HL-60 (cell line): ENCODE measurements around the gene RDH8.

ENCODE experiments used
- DNase-seq, 2 experiments: peaks; one replicate each; pipeline ENCODE4 v3.0.0-alpha.2; 2010 to 2020; ENCODE audit warnings: low read depth in 1 of 2, low spot score in 1 of 2
- H3K27ac ChIP-seq: fragments of 250-450 bp; sonication (Bioruptor Pico); replicated peaks from 2 replicates; pipeline ENCODE4 v1.5.1; 2020; ENCODE audit warnings: mild to moderate bottlenecking, moderate library complexity
- H3K27me3 ChIP-seq: fragments of 250-450 bp; sonication (Bioruptor Pico); 2 replicates; pipeline ENCODE4 v1.5.1; 2021; ENCODE audit warnings: mild to moderate bottlenecking, moderate library complexity; ENCODE audit not compliant: insufficient read depth, poor library complexity, severe bottlenecking
- H3K4me3 ChIP-seq: replicated peaks from 2 replicates; pipeline ENCODE4 v1.5.1; 2011; ENCODE audit warnings: mild to moderate bottlenecking, control low read depth, low read length; ENCODE audit not compliant: insufficient read depth
- GABPA ChIP-seq: IDR thresholded peaks from 2 replicates; pipeline ENCODE4 v1.6.1; 2012; ENCODE audit warnings: low read depth
- POLR2AphosphoS5 ChIP-seq: IDR thresholded peaks from 2 replicates; pipeline ENCODE4 v1.6.1; 2012; ENCODE audit warnings: low read depth
- SPI1 ChIP-seq: IDR thresholded peaks from 2 replicates; pipeline ENCODE4 v1.6.1; 2012; ENCODE audit warnings: low read depth, mild to moderate bottlenecking, borderline replicate concordance
- TF ChIP-seq, protein P1 (sequence below): IDR thresholded peaks from 2 replicates; pipeline ENCODE4 v1.6.1; 2012; ENCODE audit warnings: low read depth; ENCODE audit not compliant: insufficient replicate concordance
- TF ChIP-seq, protein P2 (sequence below): IDR thresholded peaks from one replicate; pipeline ENCODE4 v1.5.1; 2011; ENCODE audit warnings: low read length, control low read depth, inconsistent platforms; ENCODE audit not compliant: insufficient read depth

Gene RDH8

DNA sequence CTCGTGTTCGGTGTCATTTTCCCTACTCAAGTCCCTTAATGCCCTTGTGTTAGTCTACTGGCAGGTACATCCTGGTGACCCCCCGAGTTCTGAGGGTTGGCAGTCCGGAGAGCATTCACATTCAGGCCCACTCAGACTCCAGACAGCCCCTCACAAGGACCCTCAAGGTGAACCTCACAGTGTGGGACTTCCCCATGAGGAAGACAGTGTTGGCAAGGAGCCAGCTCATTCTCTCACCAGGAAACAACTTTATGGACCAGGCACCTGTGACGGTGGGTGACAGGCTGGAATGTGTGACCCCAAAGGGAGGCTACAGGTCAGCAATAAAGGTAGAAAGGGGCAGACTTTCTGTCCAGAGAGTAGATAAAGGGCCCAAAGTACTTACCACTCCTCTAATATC, 24.5 kb downstream of the RDH8 start:
- Histone ChIP-seq H3K4me3 (no peak overlapping the region), H3K27ac (no peak overlapping the region), H3K27me3 (no peaks in the 10 kb centered on the region)
- TF ChIP-seq SPI1 (no peak), POLR2AphosphoS5 (no peak), GABPA (no peak)
- TF ChIP-seq, protein P1, sequence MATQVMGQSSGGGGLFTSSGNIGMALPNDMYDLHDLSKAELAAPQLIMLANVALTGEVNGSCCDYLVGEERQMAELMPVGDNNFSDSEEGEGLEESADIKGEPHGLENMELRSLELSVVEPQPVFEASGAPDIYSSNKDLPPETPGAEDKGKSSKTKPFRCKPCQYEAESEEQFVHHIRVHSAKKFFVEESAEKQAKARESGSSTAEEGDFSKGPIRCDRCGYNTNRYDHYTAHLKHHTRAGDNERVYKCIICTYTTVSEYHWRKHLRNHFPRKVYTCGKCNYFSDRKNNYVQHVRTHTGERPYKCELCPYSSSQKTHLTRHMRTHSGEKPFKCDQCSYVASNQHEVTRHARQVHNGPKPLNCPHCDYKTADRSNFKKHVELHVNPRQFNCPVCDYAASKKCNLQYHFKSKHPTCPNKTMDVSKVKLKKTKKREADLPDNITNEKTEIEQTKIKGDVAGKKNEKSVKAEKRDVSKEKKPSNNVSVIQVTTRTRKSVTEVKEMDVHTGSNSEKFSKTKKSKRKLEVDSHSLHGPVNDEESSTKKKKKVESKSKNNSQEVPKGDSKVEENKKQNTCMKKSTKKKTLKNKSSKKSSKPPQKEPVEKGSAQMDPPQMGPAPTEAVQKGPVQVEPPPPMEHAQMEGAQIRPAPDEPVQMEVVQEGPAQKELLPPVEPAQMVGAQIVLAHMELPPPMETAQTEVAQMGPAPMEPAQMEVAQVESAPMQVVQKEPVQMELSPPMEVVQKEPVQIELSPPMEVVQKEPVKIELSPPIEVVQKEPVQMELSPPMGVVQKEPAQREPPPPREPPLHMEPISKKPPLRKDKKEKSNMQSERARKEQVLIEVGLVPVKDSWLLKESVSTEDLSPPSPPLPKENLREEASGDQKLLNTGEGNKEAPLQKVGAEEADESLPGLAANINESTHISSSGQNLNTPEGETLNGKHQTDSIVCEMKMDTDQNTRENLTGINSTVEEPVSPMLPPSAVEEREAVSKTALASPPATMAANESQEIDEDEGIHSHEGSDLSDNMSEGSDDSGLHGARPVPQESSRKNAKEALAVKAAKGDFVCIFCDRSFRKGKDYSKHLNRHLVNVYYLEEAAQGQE: no peak
- TF ChIP-seq, protein P2, sequence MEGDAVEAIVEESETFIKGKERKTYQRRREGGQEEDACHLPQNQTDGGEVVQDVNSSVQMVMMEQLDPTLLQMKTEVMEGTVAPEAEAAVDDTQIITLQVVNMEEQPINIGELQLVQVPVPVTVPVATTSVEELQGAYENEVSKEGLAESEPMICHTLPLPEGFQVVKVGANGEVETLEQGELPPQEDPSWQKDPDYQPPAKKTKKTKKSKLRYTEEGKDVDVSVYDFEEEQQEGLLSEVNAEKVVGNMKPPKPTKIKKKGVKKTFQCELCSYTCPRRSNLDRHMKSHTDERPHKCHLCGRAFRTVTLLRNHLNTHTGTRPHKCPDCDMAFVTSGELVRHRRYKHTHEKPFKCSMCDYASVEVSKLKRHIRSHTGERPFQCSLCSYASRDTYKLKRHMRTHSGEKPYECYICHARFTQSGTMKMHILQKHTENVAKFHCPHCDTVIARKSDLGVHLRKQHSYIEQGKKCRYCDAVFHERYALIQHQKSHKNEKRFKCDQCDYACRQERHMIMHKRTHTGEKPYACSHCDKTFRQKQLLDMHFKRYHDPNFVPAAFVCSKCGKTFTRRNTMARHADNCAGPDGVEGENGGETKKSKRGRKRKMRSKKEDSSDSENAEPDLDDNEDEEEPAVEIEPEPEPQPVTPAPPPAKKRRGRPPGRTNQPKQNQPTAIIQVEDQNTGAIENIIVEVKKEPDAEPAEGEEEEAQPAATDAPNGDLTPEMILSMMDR: no peak
- no peak for DNase-seq

DNA sequence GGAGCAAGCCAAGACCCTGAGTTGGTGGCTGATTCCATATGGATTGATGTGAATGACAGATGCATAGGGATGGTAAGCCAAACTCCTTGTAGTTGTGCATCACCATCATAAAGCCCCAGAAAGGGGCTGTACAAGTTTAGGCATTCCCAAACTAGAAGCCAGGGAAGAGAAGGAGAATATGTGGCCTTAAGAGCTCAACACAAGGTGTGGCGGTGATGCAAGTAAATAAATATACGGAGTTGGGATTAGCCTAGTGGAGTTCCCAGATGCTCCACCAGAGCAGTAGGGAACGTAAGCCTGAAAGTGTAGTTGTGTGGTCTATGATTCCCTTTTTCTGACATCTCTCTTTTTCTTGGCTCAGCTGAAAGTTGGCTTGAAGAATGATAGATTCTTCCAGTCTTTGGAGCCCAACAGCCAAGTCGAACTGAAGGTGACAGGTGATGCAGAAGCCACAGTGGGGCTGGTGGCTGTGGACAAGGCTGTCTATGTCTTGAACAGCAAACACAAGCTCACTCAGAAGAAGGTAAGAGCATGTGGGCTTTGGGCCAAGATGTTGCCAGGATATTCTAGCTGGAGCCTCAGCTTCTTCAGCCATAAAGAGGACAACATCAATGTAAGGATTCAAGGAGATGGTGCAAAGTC, 30.1 kb downstream of the RDH8 start:
- DNase-seq: no peak
- TF ChIP-seq GABPA (no peak), SPI1 (no peak), POLR2AphosphoS5 (no peak)
- TF ChIP-seq, protein P1: no peak
- TF ChIP-seq, protein P2: no peak

DNA sequence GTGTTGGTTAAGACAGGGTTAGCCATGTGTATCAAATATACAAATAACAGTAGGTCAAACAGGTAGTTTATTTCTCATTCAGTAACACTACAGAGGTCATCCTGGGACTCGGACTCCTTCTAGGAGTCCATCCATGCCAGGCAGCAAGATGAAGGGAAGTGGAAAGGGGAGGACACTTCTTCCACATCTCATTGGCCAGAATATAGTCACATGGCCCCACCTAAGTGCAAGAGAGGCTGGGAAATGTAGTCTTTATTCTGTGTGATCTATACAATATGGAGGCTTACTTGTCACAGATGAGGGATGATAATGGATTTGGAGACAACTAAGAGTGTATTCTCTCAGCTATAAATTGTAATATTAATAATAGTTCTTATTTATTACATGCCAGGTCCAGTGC, 31.1 kb downstream of the RDH8 start:
- Histone ChIP-seq H3K4me3 (no peak overlapping the region), H3K27me3 (no peaks in the 10 kb centered on the region), H3K27ac (no peak overlapping the region)
- no peak for DNase-seq
- TF ChIP-seq SPI1 (no peak), POLR2AphosphoS5 (no peak), GABPA (no peak)
- TF ChIP-seq, protein P2: no peak
- TF ChIP-seq, protein P1: no peak

More for the DNA sequence above, 30.1 kb downstream of the RDH8 start:
- Histone ChIP-seq H3K27me3 (no peaks in the 10 kb centered on the region), H3K27ac (no peak overlapping the region), H3K4me3 (no peak overlapping the region)
